HG03159 (cell line): ENCODE measurements around the gene WNT3A.

ENCODE experiments used
- ATAC-seq: cut with Tn5 transposase; IDR thresholded peaks from one replicate; pipeline ENCODE4 v1.9.1; 2021; ENCODE audit warnings: mild to moderate bottlenecking, moderate library complexity; ENCODE audit not compliant: unreplicated experiment

The WNT3A gene

GRCh38 chr1:227999056-227999930, 7.5 kb upstream of the WNT3A start:
- peak; percentile 68 for ATAC-seq

GRCh38 chr1:228000416-228000815, 6.4 kb upstream of the WNT3A start:
- no peak for ATAC-seq

- ATAC-seq = no peak
These were observed 5.8 kb upstream of the WNT3A start for GRCh38 chr1:228000836-228001563.

- ATAC-seq = no peak
These were observed 4.9 kb upstream of the WNT3A start for GRCh38 chr1:228001738-228002535.

GRCh38 chr1:228002792-228003191, 4.0 kb upstream of the WNT3A start:
- ATAC-seq = no peak

- no peak for ATAC-seq
These were observed 3.1 kb upstream of the WNT3A start for GRCh38 chr1:228003461-228004330.

- no peak for ATAC-seq
These were observed 2.4 kb upstream of the WNT3A start for GRCh38 chr1:228004331-228004855.

GRCh38 chr1:228004856-228005462, 1.8 kb upstream of the WNT3A start:
- ATAC-seq = no peak

GRCh38 chr1:228005511-228006033, 1.2 kb upstream of the WNT3A start:
- ATAC-seq = no peak

GRCh38 chr1:228006034-228006785, 588 bp upstream of the WNT3A start:
- ATAC-seq = no peak

- ATAC-seq = no peak
These were observed 427 bp downstream of the WNT3A start for GRCh38 chr1:228007049-228007800.

GRCh38 chr1:228007801-228008341, 1.1 kb downstream of the WNT3A start:
- no peak for ATAC-seq

GRCh38 chr1:228008391-228009115, 1.8 kb downstream of the WNT3A start:
- ATAC-seq = no peak

- no peak for ATAC-seq
These were observed 2.5 kb downstream of the WNT3A start for GRCh38 chr1:228009116-228009827.

- ATAC-seq = no peak
These were observed 3.3 kb downstream of the WNT3A start for GRCh38 chr1:228009828-228010775.
